SU-DHL-6 (cell line): ENCODE results near the gene SP110.

Source experiments
- CTCF ChIP-seq: fragments of 200-600 bp; sonication (generic); IDR thresholded peaks from one replicate; pipeline ENCODE4 v1.5.1; 2017; ENCODE audit warnings: antibody characterized with exemption, mild to moderate bottlenecking, low read length, moderate library complexity; ENCODE audit not compliant: insufficient read depth, poor library complexity, severe bottlenecking
- EZH2phosphoT487 ChIP-seq: fragments of 200-600 bp; sonication (generic), shearing (Covaris generic); conservative IDR thresholded peaks from 2 replicates; pipeline ENCODE4 v1.6.1; 2018; ENCODE audit warnings: mild to moderate bottlenecking, antibody characterized with exemption, low read length, moderate library complexity, mixed read lengths

- no peak for TF ChIP-seq CTCF
- TF ChIP-seq EZH2phosphoT487, result no peak
These were observed 47.8 kb upstream of the SP110 start for GRCh38 chr2:230267556-230267955.
